ENCODE results near the gene SRD5A3.

Gene SRD5A3

GRCh38 chr4:55409468-55410171 lies 63.6 kb downstream of the SRD5A3 start:
- DNase-seq (ENCODE audit: low spot score), result peak; percentile 55

DNA sequence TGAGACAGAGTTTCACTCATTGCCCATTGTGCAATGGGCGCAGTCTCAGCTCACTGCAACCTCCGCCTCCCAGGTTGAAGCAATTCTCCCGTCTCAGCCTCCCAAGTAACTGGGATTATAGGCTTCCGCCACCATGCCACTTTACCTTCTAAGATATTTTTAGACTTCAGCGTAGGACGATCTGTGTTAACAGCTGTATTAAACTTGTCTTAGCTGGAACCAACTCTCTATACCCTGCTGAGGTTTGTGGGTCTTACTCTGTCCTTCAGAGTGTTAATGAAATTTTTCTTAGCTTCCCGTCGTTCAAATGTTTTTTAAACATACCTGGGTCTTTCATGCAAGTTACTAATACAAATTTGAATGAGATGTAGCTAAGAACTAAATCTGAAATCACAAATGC lies 64.4 kb downstream of the SRD5A3 start:
- no peak for DNase-seq (ENCODE audit: low spot score)

- no peak for DNase-seq (ENCODE audit: low spot score)
Observed at GRCh38 chr4:55411621-55412020, 65.6 kb downstream of the SRD5A3 start.

DNA sequence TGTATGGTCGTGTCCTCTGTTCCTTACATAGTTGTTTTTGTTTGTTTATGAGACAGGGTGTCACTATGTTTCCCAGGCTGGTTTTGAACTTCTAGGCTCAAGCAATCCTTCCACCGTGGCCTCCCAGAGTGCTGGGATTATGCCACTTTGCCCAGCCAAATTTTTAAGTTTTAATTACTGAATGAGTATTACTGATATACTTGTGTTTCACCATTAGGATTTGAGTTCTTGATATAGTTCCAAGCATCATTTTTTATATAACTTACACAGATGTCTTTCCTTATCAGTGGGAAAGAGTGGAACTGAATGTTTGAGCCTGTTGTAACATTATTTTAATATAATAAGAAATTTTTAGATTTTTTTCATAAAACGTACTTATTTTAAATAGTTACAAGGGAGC lies 70.1 kb downstream of the SRD5A3 start:
- no peak for DNase-seq (ENCODE audit: low spot score)
